AG10803 (cell line): Measurements from ENCODE around the gene NSFL1C.

ENCODE experiments used
- DNase-seq: peaks from one replicate; pipeline ENCODE4 v3.0.0; 2010; ENCODE audit warnings: low read depth
- H3K4me3 ChIP-seq: 2 replicates; pipeline ENCODE4 v1.5.1; 2011; ENCODE audit warnings: mild to moderate bottlenecking, low read length, control low read depth
- TF ChIP-seq, protein P1 (sequence below): conservative IDR thresholded peaks from 2 replicates; pipeline ENCODE4 v1.5.1; 2011; ENCODE audit warnings: mild to moderate bottlenecking, low read length, control low read depth, inconsistent platforms

NSFL1C gene

GRCh38 chr20:1473246-1474220 lies 6.9 kb upstream of the NSFL1C start:
- no peak overlapping the region for H3K4me3 ChIP-seq
- TF ChIP-seq, protein P1, sequence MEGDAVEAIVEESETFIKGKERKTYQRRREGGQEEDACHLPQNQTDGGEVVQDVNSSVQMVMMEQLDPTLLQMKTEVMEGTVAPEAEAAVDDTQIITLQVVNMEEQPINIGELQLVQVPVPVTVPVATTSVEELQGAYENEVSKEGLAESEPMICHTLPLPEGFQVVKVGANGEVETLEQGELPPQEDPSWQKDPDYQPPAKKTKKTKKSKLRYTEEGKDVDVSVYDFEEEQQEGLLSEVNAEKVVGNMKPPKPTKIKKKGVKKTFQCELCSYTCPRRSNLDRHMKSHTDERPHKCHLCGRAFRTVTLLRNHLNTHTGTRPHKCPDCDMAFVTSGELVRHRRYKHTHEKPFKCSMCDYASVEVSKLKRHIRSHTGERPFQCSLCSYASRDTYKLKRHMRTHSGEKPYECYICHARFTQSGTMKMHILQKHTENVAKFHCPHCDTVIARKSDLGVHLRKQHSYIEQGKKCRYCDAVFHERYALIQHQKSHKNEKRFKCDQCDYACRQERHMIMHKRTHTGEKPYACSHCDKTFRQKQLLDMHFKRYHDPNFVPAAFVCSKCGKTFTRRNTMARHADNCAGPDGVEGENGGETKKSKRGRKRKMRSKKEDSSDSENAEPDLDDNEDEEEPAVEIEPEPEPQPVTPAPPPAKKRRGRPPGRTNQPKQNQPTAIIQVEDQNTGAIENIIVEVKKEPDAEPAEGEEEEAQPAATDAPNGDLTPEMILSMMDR: no peak
- no peak for DNase-seq

DNA sequence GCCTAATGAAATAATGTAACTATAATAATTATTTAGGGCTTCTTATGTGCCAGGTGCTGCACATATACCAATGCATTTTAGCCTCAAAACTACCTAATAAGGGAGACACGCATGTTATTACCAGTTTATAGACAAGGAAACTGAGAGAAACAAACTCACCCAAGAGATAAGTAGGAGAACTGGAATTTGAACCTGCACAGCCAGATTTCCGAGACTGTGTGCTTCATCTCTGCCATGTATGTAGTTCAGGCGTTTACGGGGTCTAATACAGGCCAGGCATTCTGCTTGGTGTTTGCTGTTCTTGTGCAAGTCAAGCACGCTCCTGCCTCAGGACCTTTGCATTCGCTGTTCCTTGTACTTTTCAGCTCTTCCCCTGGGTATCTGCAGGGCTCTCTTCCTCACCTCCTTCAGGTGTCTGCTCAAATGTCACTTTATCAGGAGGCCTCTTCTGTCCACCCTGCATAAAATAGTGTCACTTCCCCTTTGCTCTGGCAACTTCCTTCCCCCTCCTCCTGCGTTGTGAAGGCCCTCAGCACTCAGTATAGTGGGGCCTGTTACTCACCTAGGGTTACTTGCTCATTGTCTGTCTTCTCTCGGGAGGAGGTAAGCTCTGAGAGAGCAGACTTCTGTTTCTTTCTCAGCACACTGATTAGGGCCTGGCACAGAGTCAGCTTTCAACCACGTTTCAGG lies 6.1 kb upstream of the NSFL1C start:
- no peak for DNase-seq
- TF ChIP-seq, protein P1: no peak
- no peak overlapping the region for H3K4me3 ChIP-seq

- TF ChIP-seq, protein P1: no peak
- no peak overlapping the region for H3K4me3 ChIP-seq
Observed at GRCh38 chr20:1471242-1471641, 4.6 kb upstream of the NSFL1C start.

DNA sequence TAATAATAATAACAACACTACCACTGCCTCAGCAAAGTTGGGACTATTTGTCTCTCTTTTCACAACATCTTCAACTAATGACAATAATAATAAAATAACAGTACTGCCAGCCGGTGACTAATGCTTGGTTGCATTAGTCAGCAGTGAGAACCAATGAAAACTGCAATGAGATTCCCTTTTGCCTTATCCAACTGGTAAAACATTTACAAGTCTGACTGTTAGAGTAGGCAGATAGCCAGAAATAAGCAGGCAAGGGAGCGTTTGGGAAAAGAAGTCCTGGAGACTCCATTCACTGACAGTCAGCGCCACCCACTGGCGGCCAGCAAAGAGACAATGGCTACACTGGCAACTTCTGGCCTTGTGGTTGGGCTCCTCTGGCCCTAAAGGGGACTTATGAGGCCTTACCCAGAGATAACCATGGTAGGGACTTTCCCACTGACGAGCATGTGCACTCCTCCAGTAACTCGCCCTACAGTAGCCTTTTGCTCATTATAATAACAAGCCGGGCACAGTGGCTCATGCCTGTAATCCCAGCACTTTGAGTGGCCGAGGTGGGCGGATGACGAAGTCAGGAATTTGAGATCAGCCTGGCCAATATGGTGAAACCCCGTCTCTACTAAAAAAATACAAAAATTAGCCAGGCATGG lies 3.4 kb upstream of the NSFL1C start:
- no peak overlapping the region for H3K4me3 ChIP-seq
- TF ChIP-seq, protein P1: peak; percentile 89

More at GRCh38 chr20:1471242-1471641, 4.6 kb upstream of the NSFL1C start:
- DNase-seq: no peak

DNA sequence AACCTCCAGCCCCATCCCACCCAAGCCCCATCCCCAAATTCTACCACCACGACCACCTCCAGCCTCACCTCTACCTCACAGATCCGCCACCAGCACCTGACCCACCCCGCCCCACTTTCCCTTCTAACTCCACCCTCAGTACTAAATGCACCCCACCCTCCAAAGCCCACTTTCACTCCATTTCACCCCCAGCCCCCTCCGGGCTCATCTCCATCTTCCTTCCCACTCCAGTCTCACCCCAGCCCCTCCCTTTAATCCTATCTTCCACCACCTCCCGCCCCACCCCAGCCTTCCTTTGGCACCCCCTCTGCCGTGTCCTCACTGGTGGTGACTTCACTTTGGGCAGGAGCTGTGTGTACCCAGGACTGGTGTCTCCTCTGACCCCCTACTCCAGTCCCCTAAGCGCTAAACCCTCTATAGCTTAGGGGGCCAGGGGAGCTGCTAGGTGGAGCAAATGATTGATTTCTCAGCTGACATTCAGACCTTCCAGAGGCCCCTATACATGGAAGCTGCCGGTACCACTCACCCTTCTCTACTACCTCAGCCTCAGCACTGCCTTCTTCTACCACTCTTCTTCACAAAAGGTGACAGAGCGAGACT lies 2.8 kb upstream of the NSFL1C start:
- DNase-seq: no peak
- TF ChIP-seq, protein P1: no peak
- H3K4me3 ChIP-seq: no peak overlapping the region

More for the DNA sequence above, 3.4 kb upstream of the NSFL1C start:
- peak; percentile 99 for DNase-seq

- no peak for DNase-seq
- TF ChIP-seq, protein P1: no peak
- no peak overlapping the region for H3K4me3 ChIP-seq
Observed at GRCh38 chr20:1468117-1468624, 1.5 kb upstream of the NSFL1C start.
